HepG2 (cell line): ENCODE data around the gene TMC8. TPM values are rescaled to one million over a fixed set of nuclear protein-coding genes. Genes with fewer than 3 reads are reported as not detected.

Source experiments
- HMG20A ChIP-seq: IDR thresholded peaks from 2 replicates; pipeline ENCODE4 v1.6.1; 2016; ENCODE audit warnings: borderline replicate concordance
- MYC ChIP-seq: sonication (generic); formaldehyde crosslinking; IDR thresholded peaks from 2 replicates; pipeline ENCODE4 v1.9.0; 2021; ENCODE audit warnings: missing genetic modification reagents, borderline replicate concordance
- NFKB2 ChIP-seq: sonication (generic); formaldehyde crosslinking; IDR thresholded peaks from 2 replicates; pipeline ENCODE4 v1.4.0; 2020; ENCODE audit warnings: missing genetic modification reagents, borderline replicate concordance
- STAG1 ChIP-seq: sonication (generic); formaldehyde crosslinking; IDR thresholded peaks from 2 replicates; pipeline ENCODE4 v1.4.0; 2020; ENCODE audit warnings: missing genetic modification reagents
- TOPORS ChIP-seq: sonication (generic); formaldehyde crosslinking; IDR thresholded peaks from 2 replicates; pipeline ENCODE4 v1.8.0; 2023; ENCODE audit warnings: mild to moderate bottlenecking, missing genetic modification reagents
- U2AF2 ChIP-seq: fragments of 200-400 bp; formaldehyde crosslinking; IDR thresholded peaks from 2 replicates; pipeline ENCODE4 v1.6.1; 2017; ENCODE audit warnings: low read depth, mild to moderate bottlenecking, low read length
- YEATS4 ChIP-seq: sonication (generic); formaldehyde crosslinking; IDR thresholded peaks from 2 replicates; pipeline ENCODE4 v1.4.0; 2020; ENCODE audit warnings: missing genetic modification reagents, borderline replicate concordance
- ZNF562 ChIP-seq: sonication (generic); formaldehyde crosslinking; IDR thresholded peaks from 2 replicates; pipeline ENCODE4 v1.8.0; 2022; ENCODE audit warnings: missing genetic modification reagents, borderline replicate concordance
- ZNF703 ChIP-seq: sonication (generic); formaldehyde crosslinking; IDR thresholded peaks from 2 replicates; pipeline ENCODE4 v1.5.1; 2020; ENCODE audit warnings: missing genetic modification reagents, mild to moderate bottlenecking, moderate library complexity, borderline replicate concordance
- ZSCAN29 ChIP-seq: sonication (generic); formaldehyde crosslinking; conservative IDR thresholded peaks from 2 replicates; pipeline ENCODE4 v1.4.0; 2020; ENCODE audit warnings: mild to moderate bottlenecking, missing genetic modification reagents
- ZZZ3 ChIP-seq: sonication (generic); formaldehyde crosslinking; IDR thresholded peaks from 2 replicates; pipeline ENCODE4 v1.4.0; 2020; ENCODE audit warnings: missing genetic modification reagents, mild to moderate bottlenecking, borderline replicate concordance
- polyA plus RNA-seq, 8 experiments: library from polyadenylated mRNA; depleted of rRNA in 3 of 8; stranded (reverse) in 7 of 8; unstranded in 1 of 8; fragments of >200 nt; fragmentation: Illumina TruSeq in 4 of 8; extraction: Trizol in 4 of 8; gene quantifications; 2 replicates each; pipeline versions ENCODE4 v1.2.1 to v1.2.3, GENCODE V29; 2011 to 2016; ENCODE audit warnings: low read depth in 4 of 8, missing spikeins in 1 of 8, mixed read lengths in 1 of 8; ENCODE audit not compliant: insufficient read depth in 1 of 8
- total RNA-seq, 5 experiments: library from RNA; depleted of rRNA; stranded (reverse); fragments of >200 nt; fragmentation: Illumina TruSeq; extraction: Trizol; gene quantifications; 2 replicates each; pipeline ENCODE4 v1.2.3, GENCODE V29; 2016; ENCODE audit warnings: low read depth in 1 of 5
- TF ChIP-seq, protein P1 (sequence below): IDR thresholded peaks from 2 replicates; pipeline ENCODE4 v1.6.1; 2016; ENCODE audit warnings: low read depth, borderline replicate concordance
- TF ChIP-seq, protein P2 (sequence below): fragments of 450-650 bp; IDR thresholded peaks from 2 replicates; pipeline ENCODE4 v1.6.1; 2017; ENCODE audit warnings: mild to moderate bottlenecking
- TF ChIP-seq, protein P3 (sequence below), 2 experiments: sonication (generic) in 1 of 2; formaldehyde crosslinking in 1 of 2; IDR thresholded peaks; 2 replicates each; pipeline versions ENCODE4 v1.4.0 to v1.6.1; 2018 to 2020; ENCODE audit warnings: missing genetic modification reagents in 2 of 2, borderline replicate concordance in 1 of 2, low read depth in 1 of 2, mild to moderate bottlenecking in 1 of 2, missing biosample characterization in 1 of 2
- TF ChIP-seq, protein P4 (sequence below): sonication (generic); formaldehyde crosslinking; IDR thresholded peaks from 2 replicates; pipeline ENCODE4 v1.4.0; 2020; ENCODE audit warnings: missing genetic modification reagents
- TF ChIP-seq, protein P5 (sequence below): sonication (generic); formaldehyde crosslinking; IDR thresholded peaks from 2 replicates; pipeline ENCODE4 v1.5.0; 2020; ENCODE audit warnings: missing genetic modification reagents
- TF ChIP-seq, protein P6 (sequence below): sonication (generic); formaldehyde crosslinking; IDR thresholded peaks from 2 replicates; pipeline ENCODE4 v1.8.0; 2023; ENCODE audit warnings: mild to moderate bottlenecking, missing genetic modification reagents

TMC8 gene
- total and polyA plus RNA-seq, 2 of the 13 experiments (the other 11 are each of a cell fraction or from before 2014, with no cell fraction given), result 0.53 to 7.8 TPM

DNA sequence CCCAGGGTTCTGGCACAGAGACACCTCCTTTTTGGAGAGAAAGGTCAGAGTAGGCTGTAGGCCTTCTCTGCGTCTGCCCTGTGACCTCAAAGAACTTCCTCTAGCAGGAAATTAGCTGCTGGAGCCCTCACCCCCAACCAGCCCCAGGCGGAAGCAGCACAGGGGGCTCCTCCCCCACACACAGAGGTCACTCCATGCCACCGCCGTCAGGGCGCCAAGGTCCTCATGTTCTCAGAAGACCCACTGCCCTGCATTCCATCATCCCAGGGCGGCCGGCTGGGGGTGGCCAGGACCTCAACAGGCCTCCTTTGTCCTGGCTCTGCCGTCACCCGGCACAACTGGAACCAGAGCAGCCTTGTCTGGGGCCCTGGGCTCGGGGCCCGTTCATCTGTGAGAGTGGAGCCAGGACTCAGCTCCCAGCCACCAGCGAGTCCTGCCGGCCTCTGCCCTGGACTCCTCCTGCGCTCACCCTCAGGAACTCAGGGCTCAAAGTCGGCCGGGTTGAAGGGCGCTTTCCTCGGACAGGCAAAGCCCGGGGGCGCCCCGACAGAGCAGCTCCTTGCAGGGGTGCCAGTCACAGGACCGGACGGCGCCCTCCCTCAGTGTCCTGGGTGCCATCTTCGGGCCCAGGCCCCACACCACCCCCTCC is 3.2 kb upstream of the TMC8 start (continued):
- TF ChIP-seq, protein P1, sequence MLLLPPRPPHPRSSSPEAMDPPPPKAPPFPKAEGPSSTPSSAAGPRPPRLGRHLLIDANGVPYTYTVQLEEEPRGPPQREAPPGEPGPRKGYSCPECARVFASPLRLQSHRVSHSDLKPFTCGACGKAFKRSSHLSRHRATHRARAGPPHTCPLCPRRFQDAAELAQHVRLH (CRISPR knock-in tag), result peak; percentile 74; the same call in 1 of the 2 replicates
- TF ChIP-seq, protein P2, sequence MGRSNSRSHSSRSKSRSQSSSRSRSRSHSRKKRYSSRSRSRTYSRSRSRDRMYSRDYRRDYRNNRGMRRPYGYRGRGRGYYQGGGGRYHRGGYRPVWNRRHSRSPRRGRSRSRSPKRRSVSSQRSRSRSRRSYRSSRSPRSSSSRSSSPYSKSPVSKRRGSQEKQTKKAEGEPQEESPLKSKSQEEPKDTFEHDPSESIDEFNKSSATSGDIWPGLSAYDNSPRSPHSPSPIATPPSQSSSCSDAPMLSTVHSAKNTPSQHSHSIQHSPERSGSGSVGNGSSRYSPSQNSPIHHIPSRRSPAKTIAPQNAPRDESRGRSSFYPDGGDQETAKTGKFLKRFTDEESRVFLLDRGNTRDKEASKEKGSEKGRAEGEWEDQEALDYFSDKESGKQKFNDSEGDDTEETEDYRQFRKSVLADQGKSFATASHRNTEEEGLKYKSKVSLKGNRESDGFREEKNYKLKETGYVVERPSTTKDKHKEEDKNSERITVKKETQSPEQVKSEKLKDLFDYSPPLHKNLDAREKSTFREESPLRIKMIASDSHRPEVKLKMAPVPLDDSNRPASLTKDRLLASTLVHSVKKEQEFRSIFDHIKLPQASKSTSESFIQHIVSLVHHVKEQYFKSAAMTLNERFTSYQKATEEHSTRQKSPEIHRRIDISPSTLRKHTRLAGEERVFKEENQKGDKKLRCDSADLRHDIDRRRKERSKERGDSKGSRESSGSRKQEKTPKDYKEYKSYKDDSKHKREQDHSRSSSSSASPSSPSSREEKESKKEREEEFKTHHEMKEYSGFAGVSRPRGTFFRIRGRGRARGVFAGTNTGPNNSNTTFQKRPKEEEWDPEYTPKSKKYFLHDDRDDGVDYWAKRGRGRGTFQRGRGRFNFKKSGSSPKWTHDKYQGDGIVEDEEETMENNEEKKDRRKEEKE, result no peak
- TF ChIP-seq U2AF2 (no peak), ZNF703 (CRISPR knock-in tag) (no peak), NFKB2 (CRISPR knock-in tag) (no peak), YEATS4 (CRISPR knock-in tag) (peak; percentile 66; the same call in 1 of the 2 replicates), ZSCAN29 (CRISPR knock-in tag) (peak; percentile 38; the same call in 1 of the 2 replicates), TOPORS (0 out of 2 replicates have a peak, but pooled peaks have one; percentile 39), STAG1 (CRISPR knock-in tag) (no peak; the same call in 1 of the 2 replicates), ZNF562 (CRISPR knock-in tag) (no peak), MYC (CRISPR knock-in tag) (peak; percentile 91; the same call in 1 of the 2 replicates), HMG20A (CRISPR knock-in tag) (peak; percentile 36; the same call in 1 of the 2 replicates), ZZZ3 (CRISPR knock-in tag) (peak; percentile 59; the same call in 1 of the 2 replicates)
- TF ChIP-seq, protein P3, sequence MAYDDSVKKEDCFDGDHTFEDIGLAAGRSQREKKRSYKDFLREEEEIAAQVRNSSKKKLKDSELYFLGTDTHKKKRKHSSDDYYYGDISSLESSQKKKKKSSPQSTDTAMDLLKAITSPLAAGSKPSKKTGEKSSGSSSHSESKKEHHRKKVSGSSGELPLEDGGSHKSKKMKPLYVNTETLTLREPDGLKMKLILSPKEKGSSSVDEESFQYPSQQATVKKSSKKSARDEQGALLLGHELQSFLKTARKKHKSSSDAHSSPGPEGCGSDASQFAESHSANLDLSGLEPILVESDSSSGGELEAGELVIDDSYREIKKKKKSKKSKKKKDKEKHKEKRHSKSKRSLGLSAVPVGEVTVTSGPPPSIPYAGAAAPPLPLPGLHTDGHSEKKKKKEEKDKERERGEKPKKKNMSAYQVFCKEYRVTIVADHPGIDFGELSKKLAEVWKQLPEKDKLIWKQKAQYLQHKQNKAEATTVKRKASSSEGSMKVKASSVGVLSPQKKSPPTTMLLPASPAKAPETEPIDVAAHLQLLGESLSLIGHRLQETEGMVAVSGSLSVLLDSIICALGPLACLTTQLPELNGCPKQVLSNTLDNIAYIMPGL (CRISPR knock-in tag; IDR thresholded peaks at IDR 0.05; ENCODE audit: borderline replicate concordance in 1 of 2, low read depth in 1 of 2), result peak in 1 of 2 experiments; percentile 72; a peak in 3 of 4 replicates
- TF ChIP-seq, protein P4, sequence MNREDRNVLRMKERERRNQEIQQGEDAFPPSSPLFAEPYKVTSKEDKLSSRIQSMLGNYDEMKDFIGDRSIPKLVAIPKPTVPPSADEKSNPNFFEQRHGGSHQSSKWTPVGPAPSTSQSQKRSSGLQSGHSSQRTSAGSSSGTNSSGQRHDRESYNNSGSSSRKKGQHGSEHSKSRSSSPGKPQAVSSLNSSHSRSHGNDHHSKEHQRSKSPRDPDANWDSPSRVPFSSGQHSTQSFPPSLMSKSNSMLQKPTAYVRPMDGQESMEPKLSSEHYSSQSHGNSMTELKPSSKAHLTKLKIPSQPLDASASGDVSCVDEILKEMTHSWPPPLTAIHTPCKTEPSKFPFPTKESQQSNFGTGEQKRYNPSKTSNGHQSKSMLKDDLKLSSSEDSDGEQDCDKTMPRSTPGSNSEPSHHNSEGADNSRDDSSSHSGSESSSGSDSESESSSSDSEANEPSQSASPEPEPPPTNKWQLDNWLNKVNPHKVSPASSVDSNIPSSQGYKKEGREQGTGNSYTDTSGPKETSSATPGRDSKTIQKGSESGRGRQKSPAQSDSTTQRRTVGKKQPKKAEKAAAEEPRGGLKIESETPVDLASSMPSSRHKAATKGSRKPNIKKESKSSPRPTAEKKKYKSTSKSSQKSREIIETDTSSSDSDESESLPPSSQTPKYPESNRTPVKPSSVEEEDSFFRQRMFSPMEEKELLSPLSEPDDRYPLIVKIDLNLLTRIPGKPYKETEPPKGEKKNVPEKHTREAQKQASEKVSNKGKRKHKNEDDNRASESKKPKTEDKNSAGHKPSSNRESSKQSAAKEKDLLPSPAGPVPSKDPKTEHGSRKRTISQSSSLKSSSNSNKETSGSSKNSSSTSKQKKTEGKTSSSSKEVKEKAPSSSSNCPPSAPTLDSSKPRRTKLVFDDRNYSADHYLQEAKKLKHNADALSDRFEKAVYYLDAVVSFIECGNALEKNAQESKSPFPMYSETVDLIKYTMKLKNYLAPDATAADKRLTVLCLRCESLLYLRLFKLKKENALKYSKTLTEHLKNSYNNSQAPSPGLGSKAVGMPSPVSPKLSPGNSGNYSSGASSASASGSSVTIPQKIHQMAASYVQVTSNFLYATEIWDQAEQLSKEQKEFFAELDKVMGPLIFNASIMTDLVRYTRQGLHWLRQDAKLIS (CRISPR knock-in tag), result peak; percentile 88
- TF ChIP-seq, protein P5, sequence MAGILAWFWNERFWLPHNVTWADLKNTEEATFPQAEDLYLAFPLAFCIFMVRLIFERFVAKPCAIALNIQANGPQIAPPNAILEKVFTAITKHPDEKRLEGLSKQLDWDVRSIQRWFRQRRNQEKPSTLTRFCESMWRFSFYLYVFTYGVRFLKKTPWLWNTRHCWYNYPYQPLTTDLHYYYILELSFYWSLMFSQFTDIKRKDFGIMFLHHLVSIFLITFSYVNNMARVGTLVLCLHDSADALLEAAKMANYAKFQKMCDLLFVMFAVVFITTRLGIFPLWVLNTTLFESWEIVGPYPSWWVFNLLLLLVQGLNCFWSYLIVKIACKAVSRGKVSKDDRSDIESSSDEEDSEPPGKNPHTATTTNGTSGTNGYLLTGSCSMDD (CRISPR knock-in tag), result no peak
- TF ChIP-seq, protein P6, sequence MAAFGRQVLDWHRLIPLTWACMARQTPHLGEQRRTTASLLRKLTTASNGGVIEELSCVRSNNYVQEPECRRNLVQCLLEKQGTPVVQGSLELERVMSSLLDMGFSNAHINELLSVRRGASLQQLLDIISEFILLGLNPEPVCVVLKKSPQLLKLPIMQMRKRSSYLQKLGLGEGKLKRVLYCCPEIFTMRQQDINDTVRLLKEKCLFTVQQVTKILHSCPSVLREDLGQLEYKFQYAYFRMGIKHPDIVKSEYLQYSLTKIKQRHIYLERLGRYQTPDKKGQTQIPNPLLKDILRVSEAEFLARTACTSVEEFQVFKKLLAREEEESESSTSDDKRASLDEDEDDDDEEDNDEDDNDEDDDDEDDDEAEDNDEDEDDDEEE (CRISPR knock-in tag), result no peak
